ENCODE results near the gene BACH1. TPM values are rescaled to one million over a fixed set of nuclear protein-coding genes. Genes with fewer than 3 reads are reported as not detected.
"Not testable (repeated sequence)": the region's sequence is repeated elsewhere in the genome, so short reads cannot be mapped to it uniquely, and the experiment has no call there.

The BACH1 gene
- total and polyA plus RNA-seq, 8 donors, result 33.3 to 117 (median 39.5) TPM

DNA sequence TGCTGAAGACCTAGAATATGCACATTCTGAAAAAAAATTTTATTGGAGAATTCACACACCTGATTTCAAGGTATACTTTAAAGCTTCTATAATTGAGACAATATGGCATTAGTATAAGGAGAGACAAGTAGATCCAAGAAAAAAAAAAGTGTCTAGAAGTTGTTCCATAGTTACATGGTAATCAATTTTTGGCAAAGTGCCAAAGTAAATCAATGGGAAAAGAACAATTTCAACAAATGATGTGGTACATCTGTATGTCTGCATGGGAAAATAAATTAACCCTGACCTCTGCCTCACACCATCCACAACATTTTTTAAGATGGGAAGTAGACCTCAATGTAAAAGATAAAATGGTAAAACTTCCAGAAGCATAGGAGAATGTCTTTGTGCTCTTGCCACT, 21.3 kb upstream of the BACH1 start:
- ATAC-seq (no peak), DNase-seq (no peak)
- Histone ChIP-seq H3K36me3 (no peaks in the 10 kb centered on the region), H3K9me3 (no peaks in the 10 kb centered on the region), H3K4me3 (no peak overlapping the region), H3K4me1 (no peaks in the 10 kb centered on the region), H3K27ac (no peak overlapping the region), H3K27me3 (no peaks in the 10 kb centered on the region)
- intact Hi-C loops (cut with DNase I), result no loop called here
- TF ChIP-seq, protein P1, sequence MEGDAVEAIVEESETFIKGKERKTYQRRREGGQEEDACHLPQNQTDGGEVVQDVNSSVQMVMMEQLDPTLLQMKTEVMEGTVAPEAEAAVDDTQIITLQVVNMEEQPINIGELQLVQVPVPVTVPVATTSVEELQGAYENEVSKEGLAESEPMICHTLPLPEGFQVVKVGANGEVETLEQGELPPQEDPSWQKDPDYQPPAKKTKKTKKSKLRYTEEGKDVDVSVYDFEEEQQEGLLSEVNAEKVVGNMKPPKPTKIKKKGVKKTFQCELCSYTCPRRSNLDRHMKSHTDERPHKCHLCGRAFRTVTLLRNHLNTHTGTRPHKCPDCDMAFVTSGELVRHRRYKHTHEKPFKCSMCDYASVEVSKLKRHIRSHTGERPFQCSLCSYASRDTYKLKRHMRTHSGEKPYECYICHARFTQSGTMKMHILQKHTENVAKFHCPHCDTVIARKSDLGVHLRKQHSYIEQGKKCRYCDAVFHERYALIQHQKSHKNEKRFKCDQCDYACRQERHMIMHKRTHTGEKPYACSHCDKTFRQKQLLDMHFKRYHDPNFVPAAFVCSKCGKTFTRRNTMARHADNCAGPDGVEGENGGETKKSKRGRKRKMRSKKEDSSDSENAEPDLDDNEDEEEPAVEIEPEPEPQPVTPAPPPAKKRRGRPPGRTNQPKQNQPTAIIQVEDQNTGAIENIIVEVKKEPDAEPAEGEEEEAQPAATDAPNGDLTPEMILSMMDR (IDR thresholded peaks at IDR 0.05), result no peak

DNA sequence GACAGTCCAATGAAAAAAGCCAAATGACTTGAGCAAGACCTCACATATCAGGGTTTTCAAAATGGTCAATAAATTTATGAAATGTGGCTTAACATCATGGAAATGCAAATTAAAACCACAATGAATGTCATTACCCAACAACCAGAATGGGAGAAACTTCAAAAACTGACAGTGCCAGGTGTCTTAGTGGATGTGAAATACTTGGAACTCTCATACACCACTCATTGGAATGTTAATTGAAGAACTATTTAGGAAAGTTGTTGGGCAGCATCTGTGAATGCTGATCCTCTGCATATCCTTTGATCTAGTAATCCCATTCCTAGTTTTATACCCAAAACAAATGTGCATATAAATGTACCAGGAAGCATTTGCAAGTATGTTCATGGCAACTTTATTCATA, 19.2 kb upstream of the BACH1 start:
- no peaks in the 10 kb centered on the region for H3K27me3 ChIP-seq
- no peak overlapping the region for H3K27ac ChIP-seq
- H3K36me3 ChIP-seq, result no peaks in the 10 kb centered on the region
- DNase-seq (no peak), ATAC-seq (no peak)
- TF ChIP-seq, protein P1 (IDR thresholded peaks at IDR 0.05), result no peak
- H3K9me3 ChIP-seq, result no peaks in the 10 kb centered on the region
- intact Hi-C loops (cut with DNase I), result no loop called here
- H3K4me3 ChIP-seq, result no peak overlapping the region
- H3K4me1 ChIP-seq, result no peaks in the 10 kb centered on the region

DNA sequence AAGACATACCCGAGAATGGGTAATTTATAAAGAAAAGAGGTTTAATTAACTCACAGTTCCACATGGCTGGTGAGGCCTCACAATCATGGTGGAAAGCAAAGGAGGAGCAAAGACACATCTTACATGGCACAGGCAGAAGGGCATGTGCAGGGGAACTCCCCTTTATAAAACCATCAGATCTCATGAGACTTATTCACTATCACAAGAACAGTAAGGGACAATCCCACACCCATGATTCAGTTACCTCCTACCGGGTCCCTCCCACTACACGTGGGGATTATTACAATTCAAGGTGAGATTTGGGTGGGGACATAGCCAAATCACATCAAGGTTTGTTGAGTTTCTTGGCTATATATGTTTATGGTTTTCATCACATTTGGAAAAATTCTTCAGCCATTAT, 16.9 kb upstream of the BACH1 start:
- ATAC-seq; H3K4me3 ChIP-seq; intact Hi-C loops (cut with DNase I); DNase-seq; H3K27ac ChIP-seq; H3K36me3 ChIP-seq; H3K9me3 ChIP-seq; H3K27me3 ChIP-seq: not testable (repeated sequence)
- peaks cover 0 to 10% of the 10 kb centered on the region in 2 donors for H3K4me1 ChIP-seq

DNA sequence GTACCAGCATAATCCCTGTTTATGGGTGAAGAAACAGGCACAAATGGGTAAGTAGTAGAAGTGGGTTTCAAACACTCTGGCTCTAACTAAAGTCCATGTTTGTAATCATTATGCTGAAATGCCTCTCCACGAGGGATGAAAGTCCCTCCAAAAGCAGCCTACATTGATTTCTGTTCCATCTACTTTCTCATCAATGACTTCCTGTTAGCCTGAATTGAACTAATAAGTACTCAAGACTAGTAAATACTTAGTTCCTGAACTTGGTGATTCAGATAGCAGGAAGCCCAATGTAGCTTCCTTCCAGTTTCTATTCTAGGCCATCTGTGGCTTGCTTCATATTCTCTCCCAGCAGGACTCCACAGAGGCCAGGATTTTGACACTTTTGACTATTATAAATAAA, 11.3 kb upstream of the BACH1 start:
- intact Hi-C loops (cut with DNase I), result no loop called here
- Histone ChIP-seq H3K27ac (peak overlapping the region in 1 of 2 donors; percentile 57), H3K9me3 (no peaks in the 10 kb centered on the region), H3K27me3 (no peaks in the 10 kb centered on the region), H3K4me1 (peaks cover 5 to 39% of the 10 kb centered on the region in 2 donors), H3K36me3 (no peaks in the 10 kb centered on the region), H3K4me3 (no peak overlapping the region)
- TF ChIP-seq, protein P1 (IDR thresholded peaks at IDR 0.05), result no peak
- peak; percentile 58 for ATAC-seq
- DNase-seq, result no peak

DNA sequence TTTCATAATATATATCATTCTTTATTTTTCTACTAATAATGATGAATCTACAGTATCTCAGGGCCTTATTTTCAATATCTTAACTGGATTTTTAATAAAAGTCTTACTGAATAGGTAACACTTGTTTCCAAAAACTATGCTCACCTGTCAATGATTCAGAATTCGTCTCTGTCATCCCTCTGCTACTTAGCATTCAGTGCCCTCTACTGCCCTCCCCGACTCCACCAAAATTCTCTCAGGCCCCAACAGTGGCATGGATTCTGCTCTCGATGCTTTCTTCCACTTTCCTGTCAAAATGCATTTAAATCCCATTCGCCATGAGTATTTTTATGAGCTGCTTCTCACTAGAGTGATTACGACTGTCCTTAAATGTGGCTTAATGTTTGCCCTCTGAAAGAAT, 10.5 kb upstream of the BACH1 start:
- Histone ChIP-seq H3K4me1 (peaks cover 5 to 39% of the 10 kb centered on the region in 2 donors), H3K27me3 (no peaks in the 10 kb centered on the region), H3K9me3 (no peaks in the 10 kb centered on the region), H3K27ac (no peak overlapping the region), H3K4me3 (no peak overlapping the region), H3K36me3 (no peaks in the 10 kb centered on the region)
- intact Hi-C loops (cut with DNase I), result no loop called here
- TF ChIP-seq, protein P1 (IDR thresholded peaks at IDR 0.05), result no peak
- no peak for DNase-seq
- ATAC-seq, result no peak

DNA sequence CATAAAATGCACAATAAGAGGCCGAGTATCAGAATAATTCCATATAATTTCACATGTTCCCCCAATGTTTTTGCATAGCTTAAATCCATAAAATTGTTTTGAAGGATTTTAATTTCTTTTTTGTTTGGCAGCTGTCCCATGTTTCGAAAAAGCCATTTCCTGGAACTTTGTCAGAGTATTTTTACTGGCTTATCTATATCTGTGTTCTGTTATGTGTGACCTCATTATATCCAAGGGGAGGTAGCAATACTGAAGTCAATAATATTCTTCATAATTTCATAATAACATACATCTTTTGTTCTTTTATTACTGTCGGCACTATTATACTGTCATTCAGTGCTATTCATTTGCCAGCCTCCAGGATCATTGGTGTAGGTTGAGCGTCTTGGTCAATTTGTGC, 9.4 kb upstream of the BACH1 start:
- H3K4me3 ChIP-seq, result no peak overlapping the region
- no peak for ATAC-seq
- H3K27me3 ChIP-seq, result no peaks in the 10 kb centered on the region
- TF ChIP-seq, protein P1 (IDR thresholded peaks at IDR 0.05), result no peak
- H3K36me3 ChIP-seq, result no peaks in the 10 kb centered on the region
- H3K27ac ChIP-seq, result no peak overlapping the region
- no peak for DNase-seq
- H3K4me1 ChIP-seq, result peaks cover 5 to 44% of the 10 kb centered on the region in 2 donors
- intact Hi-C loops (cut with DNase I), result no loop called here
- no peaks in the 10 kb centered on the region for H3K9me3 ChIP-seq

Measured in left lung (tissue), 10 donors.